GM18502 (cell line): Measurements from ENCODE around the gene FAM118A.
"Not testable (repeated sequence)": the region's sequence is repeated elsewhere in the genome, so short reads cannot be mapped to it uniquely, and the experiment has no call there.

ENCODE experiments used
- ATAC-seq: cut with Tn5 transposase; IDR thresholded peaks from one replicate; pipeline ENCODE4 v1.9.1; 2021; ENCODE audit warnings: mild to moderate bottlenecking; ENCODE audit not compliant: unreplicated experiment, poor library complexity

Gene FAM118A

GRCh38 chr22:45308391-45308956 lies 1.3 kb upstream of the FAM118A start:
- ATAC-seq: no peak

GRCh38 chr22:45308957-45309421 lies 745 bp upstream of the FAM118A start:
- ATAC-seq: no peak

DNA sequence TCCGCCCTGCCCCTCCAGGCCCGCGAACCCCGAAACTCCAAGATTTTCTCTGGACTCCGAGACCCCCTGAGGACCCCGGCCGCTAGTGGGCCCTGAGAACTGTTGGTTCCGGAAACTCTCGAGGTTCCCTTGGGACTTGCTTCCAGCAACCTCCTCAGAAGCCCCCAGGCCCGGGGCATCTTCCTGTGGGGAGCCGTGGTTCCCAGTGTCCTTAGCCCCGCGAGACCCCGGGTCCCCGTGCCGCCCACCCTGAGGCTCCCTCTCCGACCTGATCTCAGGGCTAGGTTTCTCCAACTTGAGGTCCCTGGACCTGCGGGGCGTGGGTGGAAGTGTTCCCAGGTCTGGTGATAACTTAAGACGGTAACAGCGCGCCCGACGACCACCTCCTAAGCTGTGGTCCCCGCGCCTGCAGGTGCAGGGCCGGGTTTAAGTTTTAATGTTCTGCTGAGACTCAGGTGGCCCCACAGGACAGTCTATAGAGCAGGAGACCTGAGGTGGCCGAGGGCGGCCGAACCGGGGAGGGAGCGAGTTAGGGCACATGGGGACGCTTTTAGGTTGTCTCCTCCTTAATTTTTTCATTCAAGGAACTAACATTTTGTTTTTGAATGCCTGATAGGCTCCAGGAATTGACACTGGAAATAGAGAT lies 720 bp downstream of the FAM118A start:
- ATAC-seq: no peak

GRCh38 chr22:45310977-45311531 lies 1.3 kb downstream of the FAM118A start:
- no peak for ATAC-seq

DNA sequence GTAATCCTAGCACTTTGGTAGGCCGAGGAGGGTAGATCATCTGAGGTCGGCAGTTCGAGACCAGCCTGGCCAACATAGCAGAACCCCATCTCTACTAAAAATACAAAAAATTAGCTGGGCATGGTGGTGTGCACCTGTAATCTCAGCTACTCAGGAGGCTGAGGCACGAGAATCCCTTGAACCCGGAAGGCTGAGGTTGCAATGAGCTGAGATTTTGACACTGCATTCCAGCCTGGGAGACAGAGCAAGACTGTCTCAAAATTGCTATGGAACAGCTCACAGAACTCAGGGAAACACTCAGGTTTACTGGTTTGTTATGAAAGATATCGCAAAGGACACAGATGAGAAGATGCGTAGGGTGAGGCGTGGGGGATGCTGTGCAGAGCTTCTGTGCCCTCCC lies 2.7 kb downstream of the FAM118A start:
- no peak for ATAC-seq

- no peak for ATAC-seq
These were observed 3.1 kb downstream of the FAM118A start for GRCh38 chr22:45312856-45313255.

GRCh38 chr22:45314054-45314721 lies 4.5 kb downstream of the FAM118A start:
- ATAC-seq: no peak

- ATAC-seq: no peak
These were observed 5.1 kb downstream of the FAM118A start for GRCh38 chr22:45314786-45315185.

DNA sequence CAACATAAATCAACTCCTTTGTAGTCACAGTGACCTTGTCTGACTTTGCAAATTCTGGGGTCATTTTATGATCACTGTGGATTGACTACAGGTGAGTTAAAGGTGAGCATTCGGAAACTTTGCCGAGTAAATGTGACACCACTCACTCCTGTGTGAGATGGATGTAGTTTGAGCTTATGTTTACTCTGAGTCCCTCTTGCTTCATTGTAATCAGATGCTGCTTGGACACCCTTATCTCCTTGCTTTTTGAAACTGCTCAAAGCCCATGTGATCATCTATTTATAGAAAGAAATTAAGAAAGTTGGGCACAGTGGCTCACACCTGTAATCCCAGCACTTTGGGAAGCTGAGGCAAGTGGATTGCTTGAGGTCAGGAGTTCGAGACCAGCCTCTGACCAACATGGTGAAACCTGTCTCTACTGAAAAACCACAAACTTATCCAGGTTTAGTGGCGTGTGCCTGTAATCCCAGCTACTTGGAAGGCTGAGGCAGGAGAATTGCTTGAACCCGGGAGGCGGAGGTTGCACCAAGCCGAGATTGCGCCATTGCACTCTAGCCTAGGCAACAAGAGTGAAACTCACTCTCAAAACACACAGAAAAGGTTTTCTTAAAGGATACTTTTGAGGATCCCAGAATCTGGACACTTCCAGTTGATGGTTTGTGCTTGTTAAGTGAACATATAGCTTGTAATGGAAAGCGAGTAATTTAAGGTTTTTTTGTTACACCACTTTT lies 7.2 kb downstream of the FAM118A start:
- ATAC-seq: no peak

GRCh38 chr22:45317551-45318167 lies 7.9 kb downstream of the FAM118A start:
- ATAC-seq: no peak

GRCh38 chr22:45318168-45318557 lies 8.4 kb downstream of the FAM118A start:
- peak; percentile 65 for ATAC-seq

GRCh38 chr22:45318558-45319323 lies 9.0 kb downstream of the FAM118A start:
- ATAC-seq: peak; percentile 31

DNA sequence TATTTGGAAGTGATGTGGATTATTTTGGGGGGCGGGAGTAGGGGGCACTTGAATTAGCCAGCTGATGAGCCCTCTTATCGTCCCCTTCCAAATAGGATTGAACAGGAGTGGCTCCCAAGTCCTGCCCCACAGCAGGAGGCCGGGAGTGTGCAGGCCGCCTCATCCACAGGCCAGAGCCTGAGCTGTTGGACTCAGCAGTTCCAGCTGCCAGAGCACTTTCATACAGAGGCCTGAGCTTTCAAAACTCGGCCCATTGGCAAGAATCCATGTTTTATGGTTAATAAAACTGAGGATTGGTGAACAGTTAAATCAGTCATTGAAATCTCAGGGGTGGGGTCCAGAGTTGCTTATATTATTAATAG lies 9.6 kb downstream of the FAM118A start:
- no peak for ATAC-seq

DNA sequence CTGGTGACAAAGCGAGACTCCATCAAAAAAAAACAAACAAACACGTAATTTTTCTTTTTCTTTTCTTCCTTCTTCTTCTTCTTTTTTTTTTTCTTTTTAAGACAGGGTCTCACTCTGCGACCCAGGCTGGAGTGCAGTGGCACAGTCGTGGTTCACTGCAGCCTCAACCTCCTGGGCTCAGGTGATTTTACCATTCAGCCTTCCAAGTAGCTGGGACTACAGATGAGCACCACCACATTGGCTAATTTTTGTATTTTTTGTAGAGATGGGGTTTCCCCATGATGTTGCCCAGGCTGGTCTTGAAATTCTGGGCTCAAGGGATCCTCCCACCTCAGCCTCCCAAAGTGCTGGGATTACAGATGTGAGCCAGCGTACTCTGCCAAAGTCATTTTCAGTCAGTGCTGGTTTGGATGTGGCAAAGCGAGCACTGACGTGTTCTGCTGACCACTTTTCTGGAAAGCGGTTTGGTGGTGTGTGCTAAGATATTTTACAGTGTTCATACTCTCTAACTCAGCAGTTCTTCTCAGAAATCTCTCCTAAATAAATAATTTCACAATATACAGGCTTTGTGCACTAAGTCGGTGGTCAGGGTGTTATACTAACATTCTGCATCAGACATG lies 10.7 kb downstream of the FAM118A start:
- ATAC-seq: no peak

GRCh38 chr22:45321827-45322226 lies 12.1 kb downstream of the FAM118A start:
- no peak for ATAC-seq

DNA sequence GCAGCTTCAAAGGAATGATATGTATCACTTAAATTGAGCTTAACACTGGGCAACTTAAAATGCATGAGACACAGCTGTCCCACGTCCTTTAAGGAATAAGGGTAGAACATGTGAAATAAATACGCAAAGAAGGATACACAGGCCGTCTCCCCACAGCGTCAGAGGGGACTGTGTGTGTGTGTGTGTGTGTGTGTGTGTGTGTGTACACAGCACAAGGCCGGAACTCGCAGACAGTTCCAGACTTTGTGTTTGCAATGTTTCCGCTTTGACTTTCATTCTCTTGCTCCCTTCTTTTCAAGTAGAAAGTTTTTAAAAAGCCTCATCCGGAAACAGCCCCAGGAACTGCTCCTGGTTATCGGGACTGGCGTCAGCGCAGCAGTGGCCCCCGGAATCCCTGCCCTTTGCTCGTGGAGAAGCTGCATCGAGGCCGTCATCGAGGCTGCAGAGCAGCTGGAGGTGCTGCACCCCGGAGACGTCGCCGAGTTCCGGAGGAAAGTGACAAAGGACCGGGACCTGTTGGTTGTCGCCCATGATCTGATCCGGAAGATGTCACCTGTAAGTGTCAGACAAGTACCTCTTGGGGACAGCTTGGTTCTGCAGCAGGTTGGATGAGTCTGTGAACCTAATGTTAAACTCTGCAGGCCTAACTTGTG lies 13.3 kb downstream of the FAM118A start:
- ATAC-seq: no peak

- no peak for ATAC-seq
These were observed 14.0 kb downstream of the FAM118A start for GRCh38 chr22:45323695-45324094.

- ATAC-seq: no peak
These were observed 14.6 kb downstream of the FAM118A start for GRCh38 chr22:45324311-45324711.

- not testable (repeated sequence) for ATAC-seq
These were observed 18.5 kb downstream of the FAM118A start for GRCh38 chr22:45328261-45328660.
